ENCODE data around the gene HOXB3.

GRCh38 chr17:48547808-48548522 is 42.1 kb downstream of the HOXB3 start:
- no peak for TF ChIP-seq CTCF (IDR thresholded peaks at IDR 0.05)
- no peak for TF ChIP-seq POLR2A (IDR thresholded peaks at IDR 0.05)
- no peak for TF ChIP-seq POLR2AphosphoS5 (IDR thresholded peaks at IDR 0.05)

Data from upper lobe of left lung (tissue), 4 donors.